ENCODE data around the gene PLEKHA8. TPM values are rescaled to one million over a fixed set of nuclear protein-coding genes. Genes with fewer than 3 reads are reported as not detected.
"Not testable (repeated sequence)": the region's sequence is repeated elsewhere in the genome, so short reads cannot be mapped to it uniquely, and the experiment has no call there.

Gene PLEKHA8
- total RNA-seq, 1 donor from 2014 or later = 43.5 TPM

GRCh38 chr7:30090111-30090510 lies 61.9 kb downstream of the PLEKHA8 start:
- Mint-ChIP-seq H3K36me3 (peaks cover 15% of the 10 kb centered on the region), H3K4me1 (no peaks in the 10 kb centered on the region)

GRCh38 chr7:30091491-30091912 lies 63.3 kb downstream of the PLEKHA8 start:
- no peak overlapping the region for H3K27ac Mint-ChIP-seq
- H3K4me1 Mint-ChIP-seq = no peaks in the 10 kb centered on the region
- H3K4me3 Mint-ChIP-seq = no peak overlapping the region
- peaks cover 7% of the 10 kb centered on the region for H3K9me3 Mint-ChIP-seq
- no peak for DNase-seq (ENCODE audit: low spot score in 2 of 2, unreplicated experiment in 2 of 2)
- peaks cover 24% of the 10 kb centered on the region for H3K36me3 Mint-ChIP-seq
- TF ChIP-seq CTCF (IDR thresholded peaks at IDR 0.05; ENCODE audit: unreplicated experiment) = no peak
- no peaks in the 10 kb centered on the region for H3K27me3 Mint-ChIP-seq (ENCODE audit: low read depth)

More at GRCh38 chr7:30090111-30090510, 61.9 kb downstream of the PLEKHA8 start:
- TF ChIP-seq CTCF (IDR thresholded peaks at IDR 0.05; ENCODE audit: unreplicated experiment) = no peak
- H3K4me3 Mint-ChIP-seq = no peak overlapping the region
- no peaks in the 10 kb centered on the region for H3K27me3 Mint-ChIP-seq (ENCODE audit: low read depth)
- peaks cover 3% of the 10 kb centered on the region for H3K9me3 Mint-ChIP-seq
- DNase-seq (ENCODE audit: low spot score in 2 of 2, unreplicated experiment in 2 of 2) = no peak
- H3K27ac Mint-ChIP-seq = no peak overlapping the region

- Mint-ChIP-seq H3K4me3 (no peak overlapping the region), H3K36me3 (peaks cover 29% of the 10 kb centered on the region), H3K4me1 (no peaks in the 10 kb centered on the region), H3K27me3 (ENCODE audit: low read depth) (no peaks in the 10 kb centered on the region), H3K9me3 (peaks cover 8% of the 10 kb centered on the region), H3K27ac (no peak overlapping the region)
- no peak for TF ChIP-seq CTCF (IDR thresholded peaks at IDR 0.05; ENCODE audit: unreplicated experiment)
- DNase-seq (ENCODE audit: low spot score in 2 of 2, unreplicated experiment in 2 of 2) = no peak
Observed at GRCh38 chr7:30091987-30092386, 63.8 kb downstream of the PLEKHA8 start.

GRCh38 chr7:30093420-30093952 lies 65.3 kb downstream of the PLEKHA8 start:
- H3K27ac Mint-ChIP-seq = no peak overlapping the region
- no peaks in the 10 kb centered on the region for H3K27me3 Mint-ChIP-seq (ENCODE audit: low read depth)
- no peaks in the 10 kb centered on the region for H3K4me1 Mint-ChIP-seq
- H3K4me3 Mint-ChIP-seq = no peak overlapping the region
- H3K36me3 Mint-ChIP-seq = peaks cover 36% of the 10 kb centered on the region
- DNase-seq (ENCODE audit: low spot score in 2 of 2, unreplicated experiment in 2 of 2) = no peak
- TF ChIP-seq CTCF (IDR thresholded peaks at IDR 0.05; ENCODE audit: unreplicated experiment) = no peak
- peaks cover 16% of the 10 kb centered on the region for H3K9me3 Mint-ChIP-seq

GRCh38 chr7:30098599-30098998 lies 70.4 kb downstream of the PLEKHA8 start:
- H3K4me3 Mint-ChIP-seq; H3K27ac Mint-ChIP-seq; H3K27me3 Mint-ChIP-seq (ENCODE audit: low read depth); H3K4me1 Mint-ChIP-seq; DNase-seq (ENCODE audit: low spot score in 2 of 2, unreplicated experiment in 2 of 2): not testable (repeated sequence)
- Mint-ChIP-seq H3K9me3 (peaks cover 28% of the 10 kb centered on the region), H3K36me3 (peaks cover 48% of the 10 kb centered on the region)

- no peak for DNase-seq (ENCODE audit: low spot score in 2 of 2, unreplicated experiment in 2 of 2)
- peaks cover 20% of the 10 kb centered on the region for H3K9me3 Mint-ChIP-seq
- H3K27ac Mint-ChIP-seq = no peak overlapping the region
- H3K27me3 Mint-ChIP-seq (ENCODE audit: low read depth) = no peaks in the 10 kb centered on the region
- H3K36me3 Mint-ChIP-seq = peaks cover 23% of the 10 kb centered on the region
- H3K4me1 Mint-ChIP-seq = no peaks in the 10 kb centered on the region
- TF ChIP-seq CTCF (IDR thresholded peaks at IDR 0.05; ENCODE audit: unreplicated experiment) = no peak
- H3K4me3 Mint-ChIP-seq = no peak overlapping the region
Observed at GRCh38 chr7:30102281-30102680, 74.1 kb downstream of the PLEKHA8 start.
